ENCODE data around the gene ASPG. TPM values are rescaled to one million over a fixed set of nuclear protein-coding genes. Genes with fewer than 3 reads are reported as not detected.

The ASPG gene
- total and polyA plus RNA-seq, 12 donors, result 2.8 to 32.0 (median 13.2) TPM

DNA sequence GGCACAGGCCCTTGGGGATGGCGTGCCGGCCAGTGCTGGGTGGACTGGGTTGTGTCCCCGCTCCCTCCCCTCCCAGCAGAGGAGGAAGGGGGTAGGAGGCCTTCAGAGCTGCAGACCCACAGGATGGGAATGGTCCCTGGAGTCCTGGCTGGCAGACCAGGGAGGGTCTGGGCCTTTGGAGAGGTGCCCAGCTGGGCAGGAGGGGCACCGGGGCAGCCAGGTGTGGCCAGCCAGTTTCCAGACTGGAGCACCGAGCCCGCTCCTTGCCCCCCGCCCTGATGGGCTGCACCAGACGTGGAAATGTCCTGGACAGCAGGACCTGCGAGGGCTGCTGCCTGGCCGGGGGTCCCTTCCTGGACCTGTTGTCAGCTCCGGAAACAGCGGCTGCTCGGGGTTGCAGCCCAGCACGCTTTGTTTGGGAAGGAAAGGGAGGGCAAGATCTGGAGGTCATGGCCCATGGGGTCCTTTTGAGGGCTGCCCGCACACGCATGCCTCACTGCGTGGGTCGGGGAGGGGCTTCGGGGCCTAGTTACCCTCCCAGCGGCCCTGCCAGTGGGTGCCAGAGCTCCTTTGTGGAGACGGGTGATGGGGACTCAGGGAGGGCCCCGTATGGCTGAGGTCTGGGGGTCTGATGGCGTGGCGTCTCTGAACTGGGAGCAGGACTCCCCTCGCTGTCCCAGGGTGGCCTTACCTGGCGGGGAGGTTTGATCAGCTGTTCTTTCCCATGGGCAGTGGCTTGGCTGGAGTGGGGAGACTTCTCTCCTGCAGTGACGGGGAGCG lies 62.0 kb downstream of the ASPG start:
- WGBS, 2 donors, result 64 to 71% methylated on average over 28 of the region's 28 CpGs
- Histone ChIP-seq H3K4me1 (peaks cover 6 to 71% (median 40%) of the 10 kb centered on the region in 9 donors), H3K9me3 (no peaks in the 10 kb centered on the region), H3K27me3 (no peaks in the 10 kb centered on the region), H3K27ac (peak overlapping the region in 2 of 10 donors; percentile 8 to 53), H3K4me3 (no peak overlapping the region), H3K36me3 (peaks cover 0 to 7% (median 0%) of the 10 kb centered on the region in 9 donors)
- intact Hi-C loops (cut with DNase I), result loop anchor here in 2 of 10 donors (5.0 kb wide), 1 partner anchor 75 kb away; no protein-coding TSS in a partner anchor
- DNase-seq (peak in 1 of 2 donors; percentile 17), ATAC-seq (no peak)
- TF ChIP-seq, protein P1, sequence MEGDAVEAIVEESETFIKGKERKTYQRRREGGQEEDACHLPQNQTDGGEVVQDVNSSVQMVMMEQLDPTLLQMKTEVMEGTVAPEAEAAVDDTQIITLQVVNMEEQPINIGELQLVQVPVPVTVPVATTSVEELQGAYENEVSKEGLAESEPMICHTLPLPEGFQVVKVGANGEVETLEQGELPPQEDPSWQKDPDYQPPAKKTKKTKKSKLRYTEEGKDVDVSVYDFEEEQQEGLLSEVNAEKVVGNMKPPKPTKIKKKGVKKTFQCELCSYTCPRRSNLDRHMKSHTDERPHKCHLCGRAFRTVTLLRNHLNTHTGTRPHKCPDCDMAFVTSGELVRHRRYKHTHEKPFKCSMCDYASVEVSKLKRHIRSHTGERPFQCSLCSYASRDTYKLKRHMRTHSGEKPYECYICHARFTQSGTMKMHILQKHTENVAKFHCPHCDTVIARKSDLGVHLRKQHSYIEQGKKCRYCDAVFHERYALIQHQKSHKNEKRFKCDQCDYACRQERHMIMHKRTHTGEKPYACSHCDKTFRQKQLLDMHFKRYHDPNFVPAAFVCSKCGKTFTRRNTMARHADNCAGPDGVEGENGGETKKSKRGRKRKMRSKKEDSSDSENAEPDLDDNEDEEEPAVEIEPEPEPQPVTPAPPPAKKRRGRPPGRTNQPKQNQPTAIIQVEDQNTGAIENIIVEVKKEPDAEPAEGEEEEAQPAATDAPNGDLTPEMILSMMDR (IDR thresholded peaks at IDR 0.05), result no peak

DNA sequence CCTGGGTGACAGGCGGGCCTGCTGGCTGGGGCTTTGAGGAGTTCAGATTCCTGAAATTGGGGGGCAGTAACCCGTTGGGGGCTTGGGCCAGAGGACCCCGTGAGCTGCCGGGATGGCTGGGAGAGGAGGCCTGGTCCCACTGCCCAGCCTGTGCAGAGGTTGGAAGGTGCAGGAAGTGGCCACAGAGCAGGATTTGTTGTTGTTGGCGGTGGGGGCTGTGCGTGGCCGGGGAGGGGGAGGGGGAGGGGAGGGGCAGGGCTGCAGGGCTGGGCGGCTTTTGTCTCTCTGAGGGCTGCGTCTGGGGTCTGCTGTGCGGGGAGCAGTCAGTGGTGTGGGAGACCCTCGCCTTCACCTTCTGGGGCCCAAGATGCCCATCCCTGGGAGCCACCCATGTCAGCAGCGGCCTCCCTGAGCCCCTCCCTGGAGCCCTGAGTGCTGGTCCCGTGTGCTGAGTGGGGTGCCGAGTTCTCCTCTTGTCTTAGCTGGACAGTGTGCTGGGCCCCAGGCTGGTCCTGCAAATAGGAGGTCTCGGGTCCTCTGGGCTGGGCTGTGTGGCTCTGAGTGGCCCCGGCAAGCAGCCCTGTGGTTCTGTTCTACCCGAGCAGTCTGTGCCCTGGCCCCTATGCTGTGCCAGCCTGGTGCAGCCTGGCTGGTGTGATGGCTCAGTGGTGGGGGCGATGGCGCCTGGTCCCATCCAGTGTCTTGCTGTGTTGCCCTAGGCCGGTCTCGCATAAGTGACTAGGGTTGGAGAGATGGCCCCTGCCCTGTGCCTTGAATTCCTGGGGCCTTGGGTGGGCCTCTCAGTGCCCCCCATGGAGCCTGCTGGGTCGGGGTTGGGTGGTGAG lies 63.2 kb downstream of the ASPG start:
- peak overlapping the region in 5 of 10 donors; percentile 11 to 65 (median 41) for H3K27ac ChIP-seq

DNA sequence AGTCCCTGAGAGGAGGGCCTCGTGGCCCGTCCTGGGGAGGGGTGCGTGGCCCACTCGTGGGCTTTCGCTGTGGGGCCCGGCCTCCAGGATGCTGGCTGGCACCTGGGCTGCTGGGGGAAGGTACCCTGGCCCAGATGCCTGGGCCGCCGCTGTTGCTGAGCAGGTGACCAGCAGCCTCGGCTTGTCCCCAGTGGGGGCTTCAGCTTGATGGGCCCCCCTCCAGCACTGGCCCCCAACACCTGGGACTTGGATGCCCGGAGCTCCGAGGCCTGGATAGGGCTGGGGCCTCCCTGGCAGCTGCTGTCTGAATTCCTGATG lies 63.7 kb downstream of the ASPG start:
- H3K27ac ChIP-seq, result peak overlapping the region in 6 of 10 donors; percentile 11 to 65 (median 45)
- DNase-seq, result peak in 1 of 2 donors; percentile 14
- WGBS, 2 donors, result 81 to 82% methylated on average over 11 of the region's 11 CpGs
- intact Hi-C loops (cut with DNase I), result loop anchor here in 2 of 10 donors (5.0 kb wide), 1 partner anchor 73 kb away; no protein-coding TSS in a partner anchor
- peak in 1 of 8 donors; percentile 3 for ATAC-seq
- TF ChIP-seq, protein P1 (IDR thresholded peaks at IDR 0.05), result no peak
- no peaks in the 10 kb centered on the region for H3K27me3 ChIP-seq
- peaks cover 6 to 74% (median 33%) of the 10 kb centered on the region in 9 donors for H3K4me1 ChIP-seq
- no peaks in the 10 kb centered on the region for H3K9me3 ChIP-seq
- peaks cover 0 to 12% (median 0%) of the 10 kb centered on the region in 9 donors for H3K36me3 ChIP-seq
- H3K4me3 ChIP-seq, result peak overlapping the region in 4 of 10 donors; percentile 10 to 32 (median 18)

More for the DNA sequence above, 63.2 kb downstream of the ASPG start:
- TF ChIP-seq, protein P1 (IDR thresholded peaks at IDR 0.05), result no peak
- Histone ChIP-seq H3K4me3 (peak overlapping the region in 2 of 10 donors; percentile 8 to 32), H3K27me3 (no peaks in the 10 kb centered on the region), H3K4me1 (peaks cover 6 to 74% (median 36%) of the 10 kb centered on the region in 9 donors), H3K36me3 (peaks cover 0 to 12% (median 0%) of the 10 kb centered on the region in 9 donors), H3K9me3 (no peaks in the 10 kb centered on the region)
- ATAC-seq, result peak in 2 of 8 donors; percentile 5 to 13
- WGBS, 2 donors, result 69 to 78% methylated on average over 22 of the region's 22 CpGs
- intact Hi-C loops (cut with DNase I), result loop anchor here in 2 of 10 donors (5.0 kb wide), 1 partner anchor 74 kb away; no protein-coding TSS in a partner anchor
- DNase-seq, result peak in 1 of 2 donors; percentile 10

All from heart right ventricle (tissue), 16 donors.